GM19397 (cell line): ENCODE data around the gene NASP.

Experiments used
- ATAC-seq: cut with Tn5 transposase; IDR thresholded peaks from one replicate; pipeline ENCODE4 v1.9.1; 2021; ENCODE audit warnings: mild to moderate bottlenecking, moderate library complexity; ENCODE audit not compliant: unreplicated experiment

The NASP gene, protein sequence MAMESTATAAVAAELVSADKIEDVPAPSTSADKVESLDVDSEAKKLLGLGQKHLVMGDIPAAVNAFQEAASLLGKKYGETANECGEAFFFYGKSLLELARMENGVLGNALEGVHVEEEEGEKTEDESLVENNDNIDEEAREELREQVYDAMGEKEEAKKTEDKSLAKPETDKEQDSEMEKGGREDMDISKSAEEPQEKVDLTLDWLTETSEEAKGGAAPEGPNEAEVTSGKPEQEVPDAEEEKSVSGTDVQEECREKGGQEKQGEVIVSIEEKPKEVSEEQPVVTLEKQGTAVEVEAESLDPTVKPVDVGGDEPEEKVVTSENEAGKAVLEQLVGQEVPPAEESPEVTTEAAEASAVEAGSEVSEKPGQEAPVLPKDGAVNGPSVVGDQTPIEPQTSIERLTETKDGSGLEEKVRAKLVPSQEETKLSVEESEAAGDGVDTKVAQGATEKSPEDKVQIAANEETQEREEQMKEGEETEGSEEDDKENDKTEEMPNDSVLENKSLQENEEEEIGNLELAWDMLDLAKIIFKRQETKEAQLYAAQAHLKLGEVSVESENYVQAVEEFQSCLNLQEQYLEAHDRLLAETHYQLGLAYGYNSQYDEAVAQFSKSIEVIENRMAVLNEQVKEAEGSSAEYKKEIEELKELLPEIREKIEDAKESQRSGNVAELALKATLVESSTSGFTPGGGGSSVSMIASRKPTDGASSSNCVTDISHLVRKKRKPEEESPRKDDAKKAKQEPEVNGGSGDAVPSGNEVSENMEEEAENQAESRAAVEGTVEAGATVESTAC

DNA sequence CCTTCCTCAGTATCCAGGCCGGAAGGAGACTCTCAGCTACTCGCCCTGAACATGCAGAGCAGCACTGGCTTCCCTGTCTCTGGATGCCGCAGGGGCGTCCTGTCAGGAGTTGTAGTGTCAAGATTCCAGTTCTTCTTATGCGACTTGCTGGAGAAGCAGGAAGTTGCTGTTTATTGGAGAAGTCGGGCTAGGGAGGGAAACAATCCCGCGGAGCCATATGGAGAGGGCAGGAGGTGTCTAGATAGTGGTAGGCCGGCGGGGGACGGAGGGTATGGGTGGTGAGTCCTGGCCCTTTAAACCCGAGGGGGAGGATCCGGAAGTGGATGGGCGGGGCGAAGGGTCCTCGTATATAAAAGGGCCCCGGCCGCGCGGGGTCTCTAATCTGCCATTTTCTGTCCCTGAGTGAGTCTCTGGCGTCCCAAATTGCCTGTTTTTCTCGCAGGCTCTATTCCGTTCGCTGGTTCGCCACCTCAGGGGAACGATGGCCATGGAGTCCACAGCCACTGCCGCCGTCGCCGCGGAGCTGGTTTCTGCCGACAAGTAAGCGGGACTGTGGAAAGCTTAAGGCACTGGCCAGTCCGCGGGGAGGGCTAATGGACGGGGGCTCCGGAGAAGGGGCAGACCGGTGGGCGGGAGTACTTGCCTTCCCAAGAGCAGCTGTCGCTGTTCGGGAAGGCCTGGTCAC lies at the start of gene NASP:
TSS of gene NASP (plus strand) at position 376 of the 685 bp plus-strand sequence. CDS start at position 482, 106 bp downstream.
- ATAC-seq = peak; percentile 49

DNA sequence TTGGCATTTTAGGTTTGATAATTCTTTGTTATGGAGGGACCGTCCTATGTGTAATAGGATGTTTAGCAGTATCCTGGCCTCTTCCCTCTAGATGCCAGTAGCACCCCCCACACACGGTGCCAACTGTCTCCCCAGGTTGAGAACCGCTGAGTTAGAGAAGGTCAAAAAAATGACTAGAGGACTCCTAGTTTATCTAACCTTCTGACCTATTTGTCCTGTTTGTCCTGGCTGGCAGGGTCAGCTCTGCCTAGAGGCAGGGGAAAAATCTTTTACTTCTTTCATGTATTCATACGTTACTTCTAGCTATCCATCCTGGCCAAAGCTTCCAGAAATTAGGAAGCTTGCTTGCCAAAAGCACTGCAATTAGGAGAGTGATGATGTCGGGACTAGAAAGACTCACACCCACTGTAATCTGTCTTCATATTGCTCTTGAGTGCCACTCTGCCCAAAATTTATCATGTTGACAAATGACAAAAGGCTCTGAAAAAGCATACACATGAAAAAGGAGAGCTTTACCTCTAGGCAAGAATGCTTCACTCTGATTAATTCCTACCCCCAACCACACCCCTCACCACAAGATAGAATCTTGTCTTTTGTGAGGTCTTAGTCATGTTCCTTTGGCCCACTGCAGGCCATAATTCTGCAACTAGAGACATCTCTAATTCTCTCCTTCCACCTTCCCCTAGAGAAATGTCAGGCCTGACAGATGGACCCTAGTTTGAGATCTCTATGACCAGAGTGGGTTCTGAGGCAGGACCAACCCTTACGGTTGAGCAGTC lies 47.7 kb upstream of the NASP start:
- no peak for ATAC-seq

DNA sequence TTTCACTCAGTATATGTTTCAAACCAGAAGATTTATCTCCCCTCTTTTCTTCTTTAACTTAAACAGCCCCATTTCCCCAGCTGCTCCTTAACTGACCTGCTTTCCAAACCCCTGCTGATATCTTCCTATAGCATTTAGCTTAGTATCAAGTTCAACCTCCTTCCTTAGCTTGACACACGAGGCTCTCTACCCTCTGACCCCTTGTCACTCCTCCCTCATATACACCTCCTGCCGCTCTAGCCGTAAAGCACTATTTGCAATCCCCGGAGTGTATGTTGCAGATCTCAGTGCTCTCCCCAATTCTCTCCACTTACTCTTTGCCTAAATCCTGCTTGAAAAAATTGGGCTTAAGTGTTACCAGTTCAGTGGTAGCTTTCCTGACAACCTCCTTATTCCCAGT lies 47.0 kb upstream of the NASP start:
- no peak for ATAC-seq

DNA sequence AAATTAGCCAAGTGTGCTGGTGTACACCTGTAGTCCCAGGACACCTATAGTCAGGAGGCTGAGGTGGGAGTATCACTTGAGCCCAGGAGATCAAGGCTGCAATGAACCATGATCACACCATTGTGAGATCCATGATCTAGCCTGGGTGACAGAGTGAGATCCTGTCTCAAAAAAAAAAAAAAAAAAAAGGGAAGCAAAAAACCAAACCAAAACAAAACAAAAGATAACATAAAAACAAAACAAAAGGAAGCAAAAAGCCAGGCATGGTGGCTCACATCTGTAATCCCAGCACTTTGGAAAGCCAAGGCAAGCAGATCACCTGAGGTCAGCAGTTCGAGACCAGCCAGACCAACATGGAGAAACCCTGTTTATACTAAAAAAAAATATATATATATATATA lies 42.6 kb upstream of the NASP start:
- no peak for ATAC-seq

DNA sequence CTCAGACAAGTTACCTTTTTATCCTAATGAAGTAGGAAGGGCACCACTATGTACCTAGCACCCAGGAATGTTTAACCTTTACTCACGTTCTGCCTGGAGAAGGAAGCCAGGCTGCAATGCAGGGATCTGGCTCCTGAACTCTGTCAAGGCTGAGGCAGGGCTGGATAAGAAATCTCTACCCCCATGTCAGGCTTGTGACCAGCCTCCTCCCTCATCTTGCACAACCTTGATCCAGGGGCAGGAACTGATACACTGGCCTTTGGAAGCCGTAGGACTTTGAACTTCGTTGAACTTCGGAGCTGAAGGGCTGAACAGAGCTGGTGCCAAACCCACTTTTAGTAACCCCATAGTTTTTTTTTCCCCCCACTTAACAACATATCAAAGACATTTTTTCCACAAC lies 41.2 kb upstream of the NASP start:
- ATAC-seq = no peak

DNA sequence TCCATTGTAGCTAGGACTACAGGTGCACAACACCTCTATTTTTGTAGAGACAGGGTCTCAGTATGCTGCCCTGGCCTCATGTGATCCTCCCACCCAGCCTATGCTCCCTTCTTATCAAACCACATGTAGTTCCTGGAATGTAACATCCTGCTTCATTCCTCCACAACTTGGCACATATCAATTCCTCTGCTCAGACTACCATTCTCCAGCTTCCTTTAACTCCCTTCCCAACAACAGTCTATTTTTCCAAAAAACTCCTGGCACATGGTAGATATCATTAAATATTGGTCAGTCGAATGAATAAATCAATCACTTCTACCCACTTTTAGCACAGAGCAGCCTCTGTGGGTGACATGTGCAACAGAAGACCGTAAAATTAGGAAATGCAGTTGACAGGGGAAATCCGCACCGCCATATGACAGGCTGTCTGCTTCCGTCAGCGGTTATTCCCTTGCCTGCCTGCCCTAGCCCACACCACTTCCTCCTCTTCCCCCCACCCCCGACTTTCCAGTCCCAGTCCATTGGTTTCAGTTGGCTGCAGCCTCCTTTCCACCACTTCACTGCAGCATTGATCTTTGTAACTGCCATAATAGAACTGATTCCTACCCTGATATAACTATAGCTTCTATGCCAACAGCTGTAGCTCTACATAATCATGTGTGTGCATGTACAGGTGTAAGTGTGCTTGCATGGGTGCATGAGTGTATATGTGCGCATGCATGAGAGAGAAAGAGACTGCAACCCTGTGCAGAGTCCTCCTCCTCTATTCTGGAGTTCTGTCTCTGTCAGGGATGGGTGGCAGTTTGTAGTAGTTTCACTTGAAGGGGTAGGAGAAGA lies 40.0 kb upstream of the NASP start:
- no peak for ATAC-seq

DNA sequence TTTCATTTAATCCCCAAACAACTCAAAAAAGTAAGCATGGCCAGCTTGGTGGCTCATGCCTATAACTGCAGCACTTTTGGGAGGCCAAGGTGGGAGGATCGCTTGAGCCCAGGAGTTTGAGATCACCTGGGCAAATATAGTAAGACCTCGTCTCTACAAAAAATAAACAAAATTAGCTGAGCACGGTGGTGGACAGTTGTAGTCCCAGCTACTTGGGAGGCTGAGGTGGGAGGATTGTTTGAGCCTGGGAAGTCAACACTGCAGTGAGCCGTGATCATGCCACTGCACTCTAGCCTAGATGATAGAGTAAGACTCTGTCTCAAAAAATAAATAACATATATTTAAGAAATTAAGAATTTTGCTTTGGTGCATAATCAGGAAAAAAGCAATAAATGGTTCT lies 39.3 kb upstream of the NASP start:
- ATAC-seq = no peak

DNA sequence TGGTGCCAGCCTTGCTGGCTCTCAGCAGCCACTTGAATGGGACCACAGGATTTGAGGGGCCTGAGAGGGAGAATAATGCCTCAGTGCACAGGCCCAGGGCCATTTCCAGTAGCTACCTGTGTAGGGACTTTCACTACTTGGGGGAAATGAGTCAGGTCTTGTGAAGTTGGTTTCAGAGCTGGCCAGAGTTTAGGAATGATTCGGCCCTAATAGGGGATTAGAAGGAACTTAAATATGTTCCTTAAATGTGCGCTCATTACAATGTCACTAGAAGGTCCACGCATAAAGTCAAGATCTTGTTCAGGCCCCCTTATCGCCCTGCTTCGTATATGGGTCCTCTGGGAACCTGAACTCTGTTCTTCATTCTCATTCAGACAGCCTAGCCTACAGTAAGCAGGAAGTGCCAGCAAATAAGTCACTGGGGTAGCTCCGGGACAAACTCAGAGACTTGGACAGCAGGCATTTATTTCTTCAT lies 38.8 kb upstream of the NASP start:
- ATAC-seq = no peak

DNA sequence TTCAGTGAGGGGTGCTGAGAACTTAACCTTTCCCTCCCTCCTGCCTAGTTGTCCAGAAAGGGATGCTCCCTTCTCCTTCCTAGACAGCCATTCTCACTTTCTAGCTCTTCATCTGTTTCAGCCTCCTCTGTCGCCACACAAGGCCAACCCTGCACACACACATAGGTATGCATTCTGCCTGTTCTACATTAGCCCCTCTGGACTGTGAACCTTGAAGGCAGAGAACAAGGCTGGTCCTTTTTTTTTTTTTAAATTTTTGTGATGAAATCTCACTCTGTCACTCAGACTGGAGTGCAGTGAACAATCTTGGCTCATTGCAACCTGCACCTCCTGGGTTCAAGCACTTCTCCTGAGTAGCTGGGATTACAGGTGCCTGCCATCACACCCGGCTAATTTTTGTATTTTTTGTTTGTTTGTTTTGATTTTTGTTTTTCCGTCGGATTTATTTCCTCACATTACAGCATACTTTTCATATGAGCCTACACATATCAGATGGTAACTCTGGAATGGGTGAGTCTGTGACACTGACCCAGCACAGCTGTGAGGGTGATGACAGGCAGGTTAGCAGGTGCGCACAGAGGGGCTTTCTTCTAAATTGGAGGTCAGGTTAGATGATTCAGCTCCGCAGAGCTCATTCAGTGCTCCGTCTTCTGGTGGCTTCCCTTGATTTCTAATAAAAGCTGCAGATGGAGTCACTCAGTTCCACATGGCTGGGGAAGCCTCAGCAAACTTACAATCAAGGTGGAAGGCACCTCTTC lies 38.1 kb upstream of the NASP start:
- ATAC-seq = no peak

DNA sequence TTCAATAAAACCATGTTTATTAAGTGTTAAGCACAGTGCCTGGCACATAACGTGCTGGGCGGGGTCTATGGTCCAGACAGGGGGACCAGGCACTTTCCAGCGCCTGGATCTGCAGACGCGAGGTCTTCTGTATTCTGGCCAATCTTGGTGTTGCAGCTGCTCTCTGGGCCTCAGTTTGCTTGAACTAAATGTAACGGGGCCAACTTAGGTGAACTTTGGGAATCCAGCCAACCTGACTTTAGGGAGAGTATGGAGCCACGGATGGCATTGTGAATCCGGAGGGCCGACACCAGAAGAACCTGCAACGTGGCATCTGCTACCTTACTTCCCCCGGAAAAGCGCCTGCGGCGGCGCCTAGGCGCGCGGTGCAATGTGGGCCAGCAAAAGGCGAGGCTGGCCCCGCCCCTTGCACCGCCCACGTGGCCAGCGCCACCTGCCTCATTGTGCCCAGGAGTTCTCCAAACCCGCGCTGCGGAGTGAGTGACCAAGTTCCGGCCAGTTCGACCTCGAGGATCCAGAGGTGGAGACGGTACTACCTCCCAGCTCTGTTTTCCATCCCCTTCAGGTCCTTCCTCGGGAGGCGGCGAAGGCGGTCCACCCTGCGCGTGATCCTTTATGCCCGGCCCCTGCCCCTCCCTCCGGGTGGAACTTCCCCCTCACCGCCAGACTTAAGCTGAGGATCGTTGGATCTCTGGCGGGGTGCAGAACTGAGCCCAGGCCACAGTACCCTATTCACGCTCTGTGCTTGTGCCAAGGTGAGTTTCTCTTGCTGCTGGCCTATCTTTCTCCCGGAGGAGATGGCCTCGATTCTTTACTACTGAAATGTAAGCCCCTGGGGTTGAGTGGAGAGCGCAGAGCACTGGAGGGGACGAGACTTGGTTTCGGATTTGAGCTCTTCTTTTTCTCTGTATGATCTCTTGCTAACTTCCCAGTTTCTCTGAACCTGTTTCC lies 33.2 kb upstream of the NASP start, which contains the start of gene AKR1A1:
TSS of gene AKR1A1 (plus strand) at position 426 of the 951 bp plus-strand sequence. CDS start 10,969 bp downstream, outside the sequence.
- peak; percentile 91 for ATAC-seq

DNA sequence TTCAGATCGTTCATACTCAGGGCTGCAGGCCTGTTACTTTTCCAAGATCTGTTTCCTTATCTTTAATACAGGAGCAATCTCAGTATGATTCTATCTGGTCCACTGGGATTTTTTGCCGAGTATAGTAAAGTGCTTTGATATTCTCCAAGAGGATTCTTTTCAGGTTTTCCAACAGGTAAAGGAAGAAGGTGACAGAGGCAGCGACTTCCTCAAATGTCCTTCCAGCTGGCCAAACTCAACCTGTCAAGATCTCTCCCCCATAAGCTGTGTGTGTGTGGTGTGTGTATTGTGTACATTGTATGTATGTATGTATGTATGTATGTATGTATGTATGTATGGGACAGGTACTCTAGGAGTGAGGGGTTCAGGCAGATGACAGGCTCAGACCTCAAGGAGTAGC lies 32.2 kb upstream of the NASP start:
- ATAC-seq = no peak

DNA sequence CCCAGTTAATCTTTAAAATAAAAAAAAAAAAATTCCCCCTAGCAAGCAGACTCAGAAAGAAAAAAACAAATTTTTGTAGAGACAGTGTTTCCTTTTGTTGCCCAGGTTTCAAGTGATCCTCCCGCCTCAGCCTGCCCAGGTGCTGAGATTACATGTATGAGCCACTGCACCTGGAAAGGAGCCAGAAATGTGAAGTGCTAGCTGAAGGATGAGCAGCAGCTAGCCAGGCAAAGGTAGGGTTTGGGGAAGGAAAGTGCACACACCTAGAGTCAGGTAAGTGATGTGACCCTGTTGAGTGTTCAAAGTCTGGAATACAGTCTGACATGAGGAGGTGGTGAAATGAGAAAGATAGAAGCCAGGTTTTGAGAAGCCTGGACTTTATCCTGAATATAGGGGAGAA lies 31.5 kb upstream of the NASP start:
- ATAC-seq = no peak

DNA sequence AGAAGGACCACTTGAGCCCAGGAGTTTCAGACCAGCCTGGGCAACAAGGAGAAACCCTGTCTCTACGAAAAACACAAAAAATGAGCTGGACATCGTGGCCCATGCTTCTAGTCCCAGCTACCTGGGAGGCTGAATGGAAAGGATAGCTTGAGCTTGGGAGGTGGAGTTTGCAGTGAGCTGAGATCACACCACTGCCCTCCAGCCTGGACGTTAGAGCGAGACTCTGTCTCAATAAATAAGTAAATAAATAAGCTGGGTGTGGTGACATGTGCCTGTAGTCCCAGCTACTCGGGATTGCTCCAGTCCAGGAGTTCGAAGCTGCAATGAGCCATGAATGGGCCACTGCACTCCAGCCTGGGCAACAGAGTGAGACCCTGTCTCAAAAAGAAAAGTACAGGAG lies 29.6 kb upstream of the NASP start:
- no peak for ATAC-seq

DNA sequence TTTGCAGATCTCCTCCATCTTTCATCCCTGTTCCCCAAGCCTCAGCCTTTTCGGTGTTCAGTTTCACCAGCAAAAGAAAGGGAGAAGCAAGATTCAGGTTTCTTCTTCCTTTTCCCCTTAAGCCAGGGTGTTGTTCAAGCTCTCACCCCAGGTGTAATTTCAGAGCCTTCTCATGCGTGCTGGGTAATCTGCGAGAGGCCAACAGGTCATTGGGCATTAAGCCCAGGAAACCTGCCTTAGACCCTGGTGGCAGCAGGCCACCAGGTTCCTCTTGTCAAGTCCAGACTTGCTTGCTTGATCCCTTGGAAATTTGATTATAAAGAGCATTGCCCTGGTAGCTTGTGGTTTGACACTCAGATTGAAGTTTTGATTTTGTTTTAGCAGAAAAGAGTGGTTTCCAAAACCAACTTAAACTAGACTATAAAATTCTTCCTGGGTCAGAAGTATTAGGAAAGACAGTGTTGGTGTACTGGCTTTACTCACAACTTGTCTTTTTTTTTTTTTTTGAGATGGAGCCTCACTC lies 26.4 kb upstream of the NASP start:
- no peak for ATAC-seq

DNA sequence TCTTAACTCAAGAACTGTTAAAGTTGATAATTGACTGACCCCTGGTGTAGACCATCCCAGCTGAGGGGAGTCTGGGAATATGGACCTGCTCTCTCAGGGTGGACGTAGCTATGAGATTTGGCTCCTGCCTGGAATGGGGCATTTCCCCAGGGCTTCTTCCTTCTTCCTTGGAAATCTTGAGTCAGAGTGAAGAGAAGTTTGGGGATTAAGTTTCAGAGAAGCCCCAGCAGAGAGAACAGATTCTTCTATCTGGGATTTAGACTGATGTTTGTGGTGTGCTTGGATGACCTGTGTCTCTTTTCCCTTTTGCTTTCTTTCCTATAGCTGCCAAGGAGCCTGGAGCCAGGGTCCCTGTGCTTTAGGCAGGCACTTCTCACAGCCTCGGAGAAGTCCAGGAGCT lies 20.0 kb upstream of the NASP start:
- ATAC-seq = no peak

DNA sequence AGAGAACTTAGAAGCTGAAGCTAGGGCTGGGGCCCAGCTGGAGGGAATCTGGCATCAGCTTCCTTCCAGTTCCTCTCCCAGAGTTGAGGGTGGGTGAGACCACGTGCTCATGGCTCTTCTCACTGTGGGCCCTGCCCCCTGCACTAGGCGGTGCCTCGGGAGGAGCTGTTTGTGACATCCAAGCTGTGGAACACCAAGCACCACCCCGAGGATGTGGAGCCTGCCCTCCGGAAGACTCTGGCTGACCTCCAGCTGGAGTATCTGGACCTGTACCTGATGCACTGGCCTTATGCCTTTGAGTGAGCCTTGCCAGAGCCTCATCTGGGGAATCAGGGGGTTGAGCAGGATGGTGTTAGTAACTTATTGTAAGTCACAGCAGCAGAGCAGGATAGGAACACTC lies 17.1 kb upstream of the NASP start:
- no peak for ATAC-seq

DNA sequence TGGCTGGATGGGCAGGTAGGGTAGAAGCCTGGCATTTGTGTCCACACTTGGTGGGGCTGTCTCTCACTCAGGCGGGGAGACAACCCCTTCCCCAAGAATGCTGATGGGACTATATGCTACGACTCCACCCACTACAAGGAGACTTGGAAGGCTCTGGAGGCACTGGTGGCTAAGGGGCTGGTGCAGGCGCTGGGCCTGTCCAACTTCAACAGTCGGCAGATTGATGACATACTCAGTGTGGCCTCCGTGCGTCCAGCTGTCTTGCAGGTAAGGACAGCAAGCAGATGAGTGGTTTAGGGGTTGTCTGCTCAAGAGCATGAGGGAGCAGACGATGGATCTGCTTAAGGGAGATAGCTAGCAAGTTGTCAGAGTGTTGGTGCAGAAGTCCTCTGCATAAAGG lies 15.9 kb upstream of the NASP start:
- ATAC-seq = no peak

DNA sequence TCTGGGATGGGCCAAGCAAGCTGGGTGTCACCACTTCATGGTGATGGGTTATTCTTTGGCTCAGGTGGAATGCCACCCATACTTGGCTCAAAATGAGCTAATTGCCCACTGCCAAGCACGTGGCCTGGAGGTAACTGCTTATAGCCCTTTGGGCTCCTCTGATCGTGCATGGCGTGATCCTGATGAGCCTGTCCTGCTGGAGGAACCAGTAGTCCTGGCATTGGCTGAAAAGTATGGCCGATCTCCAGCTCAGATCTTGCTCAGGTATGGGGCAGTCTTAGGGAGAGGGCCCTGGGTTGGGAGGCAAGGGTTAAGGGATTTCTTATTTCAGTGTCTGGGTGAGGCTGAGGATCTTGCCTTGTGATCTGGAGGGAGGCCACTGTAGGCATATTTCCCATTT lies 15.4 kb upstream of the NASP start:
- no peak for ATAC-seq
